C4-2B (cell line): ENCODE results near the gene OR6N1.

Source experiments
- ZFX ChIP-seq: fragments of 450-650 bp; IDR thresholded peaks from 2 replicates; pipeline ENCODE4 v1.6.1; 2017
- TF ChIP-seq, protein P1 (sequence below): fragments of 450-650 bp; conservative IDR thresholded peaks from 2 replicates; pipeline ENCODE4 v1.5.1; 2017; ENCODE audit warnings: mild to moderate bottlenecking

DNA sequence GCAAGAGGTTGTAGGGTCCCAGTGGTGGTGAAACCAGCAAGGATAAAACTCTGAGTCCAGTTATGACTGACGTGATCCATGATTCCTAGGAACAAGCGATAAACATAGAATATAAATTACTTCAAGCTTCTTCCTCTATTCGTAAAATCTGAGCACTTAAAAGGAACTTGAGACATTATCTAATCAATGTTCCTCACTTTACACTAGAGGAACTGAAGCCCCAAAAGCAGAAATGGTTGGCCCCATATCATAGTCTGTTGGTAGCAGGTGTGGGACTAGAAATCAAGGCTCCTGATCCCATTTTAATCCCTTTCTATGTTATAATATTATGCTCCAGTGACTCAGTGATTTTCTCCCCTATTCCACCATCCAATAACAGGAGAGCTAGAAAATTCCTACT, 37.3 kb upstream of the OR6N1 start:
- TF ChIP-seq, protein P1, sequence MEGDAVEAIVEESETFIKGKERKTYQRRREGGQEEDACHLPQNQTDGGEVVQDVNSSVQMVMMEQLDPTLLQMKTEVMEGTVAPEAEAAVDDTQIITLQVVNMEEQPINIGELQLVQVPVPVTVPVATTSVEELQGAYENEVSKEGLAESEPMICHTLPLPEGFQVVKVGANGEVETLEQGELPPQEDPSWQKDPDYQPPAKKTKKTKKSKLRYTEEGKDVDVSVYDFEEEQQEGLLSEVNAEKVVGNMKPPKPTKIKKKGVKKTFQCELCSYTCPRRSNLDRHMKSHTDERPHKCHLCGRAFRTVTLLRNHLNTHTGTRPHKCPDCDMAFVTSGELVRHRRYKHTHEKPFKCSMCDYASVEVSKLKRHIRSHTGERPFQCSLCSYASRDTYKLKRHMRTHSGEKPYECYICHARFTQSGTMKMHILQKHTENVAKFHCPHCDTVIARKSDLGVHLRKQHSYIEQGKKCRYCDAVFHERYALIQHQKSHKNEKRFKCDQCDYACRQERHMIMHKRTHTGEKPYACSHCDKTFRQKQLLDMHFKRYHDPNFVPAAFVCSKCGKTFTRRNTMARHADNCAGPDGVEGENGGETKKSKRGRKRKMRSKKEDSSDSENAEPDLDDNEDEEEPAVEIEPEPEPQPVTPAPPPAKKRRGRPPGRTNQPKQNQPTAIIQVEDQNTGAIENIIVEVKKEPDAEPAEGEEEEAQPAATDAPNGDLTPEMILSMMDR, result no peak
- no peak for TF ChIP-seq ZFX
